Esophagus squamous epithelium (tissue), 5 donors: ENCODE measurements around the gene WDR77. TPM values are rescaled to one million over a fixed set of nuclear protein-coding genes. Genes with fewer than 3 reads are reported as not detected.

Source experiments
- DNase-seq: peaks from one replicate; lab custom pipeline; 2025; lab: John Stamatoyannopoulos, UW
- H3K27ac ChIP-seq, 4 donors: fragments of 200-600 bp; sonication (generic); one replicate each; pipeline ENCODE4 v1.5.1; 2016 to 2019; ENCODE audit warnings: mild to moderate bottlenecking in 1 of 4
- H3K27me3 ChIP-seq, 4 donors: fragments of 200-600 bp; sonication (generic); 1 replicate in 3 of 4; 2 replicates in 1 of 4; pipeline versions ENCODE4 v1.5.1 to v1.6.0; 2017 to 2021; ENCODE audit warnings: antibody characterized with exemption in 1 of 4
- H3K36me3 ChIP-seq, 3 donors: fragments of 200-600 bp; sonication (generic); one replicate each; pipeline ENCODE4 v1.5.1; 2016 to 2019
- H3K4me1 ChIP-seq, 3 donors: fragments of 200-600 bp; sonication (generic); one replicate each; pipeline ENCODE4 v1.5.1; 2017 to 2019
- H3K4me3 ChIP-seq, 4 donors: fragments of 200-600 bp; sonication (generic); 1 replicate in 3 of 4; 2 replicates in 1 of 4; pipeline ENCODE4 v1.5.1; 2016 to 2019; ENCODE audit warnings: mild to moderate bottlenecking in 2 of 4, moderate library complexity in 1 of 4
- H3K9me3 ChIP-seq, 3 donors: fragments of 200-600 bp; sonication (generic); one replicate each; pipeline ENCODE4 v1.5.1; 2016 to 2019
- CTCF ChIP-seq, 6 experiments: fragments of 450-650 bp in 4 of 6; fragments of 200-600 bp in 2 of 6; sonication (generic) in 2 of 6; IDR thresholded peaks; one replicate each; pipeline ENCODE4 v1.5.1; 2016 to 2019; ENCODE audit warnings: antibody characterized with exemption in 6 of 6, mild to moderate bottlenecking in 4 of 6, moderate library complexity in 4 of 6
- POLR2A ChIP-seq, 4 donors: fragments of 450-650 bp; IDR thresholded peaks; one replicate each; pipeline ENCODE4 v1.6.1; 2017; ENCODE audit warnings: antibody characterized with exemption in 4 of 4, mild to moderate bottlenecking in 4 of 4, moderate library complexity in 3 of 4
- WGBS, 2 donors: methylation state at CpG; one replicate each; pipeline ENCODE4 v1.1.5; 2018; 5-methylcytosine and 5-hydroxymethylcytosine counted together
- intact Hi-C: fragments of 100-400 bp; cut with DNase I; formaldehyde crosslinking; loops from one replicate; pipeline ENCODE4 v1.15.0; 2022
- total RNA-seq, 4 donors: library from RNA; depleted of rRNA; stranded (reverse); fragments of >200 nt; gene quantifications; one replicate each; pipeline ENCODE4 v1.1.0, GENCODE V29; 2016
- donor health status: DM: yes; HTN: yes; CAD: no.

The WDR77 gene
- total RNA-seq, 4 donors from 2014 or later: 28.7 to 44.3 (median 38.7) TPM

- H3K27me3 ChIP-seq: no peaks in the 10 kb centered on the region
- H3K4me3 ChIP-seq: peak overlapping the region in 1 of 4 donors; percentile 51
- H3K4me1 ChIP-seq: peaks cover 0 to 38% (median 5%) of the 10 kb centered on the region in 3 donors
- peaks cover 0 to 16% (median 0%) of the 10 kb centered on the region in 3 donors for H3K36me3 ChIP-seq
- no peaks in the 10 kb centered on the region for H3K9me3 ChIP-seq
- no peak for DNase-seq
- H3K27ac ChIP-seq: peak overlapping the region in 3 of 4 donors; percentile 24 to 50 (median 37)
- intact Hi-C loops: no loop called here
- TF ChIP-seq CTCF (IDR thresholded peaks at IDR 0.05): no peak
- no peak for TF ChIP-seq POLR2A (IDR thresholded peaks at IDR 0.05)
These were observed 27.2 kb upstream of the WDR77 start for GRCh38 chr1:111476214-111476613.

- no peak for TF ChIP-seq POLR2A (IDR thresholded peaks at IDR 0.05)
- no peak for TF ChIP-seq CTCF (IDR thresholded peaks at IDR 0.05)
- Histone ChIP-seq H3K27ac (peak overlapping the region in 3 of 4 donors; percentile 24 to 50 (median 37)), H3K36me3 (peaks cover 0 to 18% (median 0%) of the 10 kb centered on the region in 3 donors), H3K27me3 (no peaks in the 10 kb centered on the region), H3K4me3 (peak overlapping the region in 1 of 4 donors; percentile 51), H3K4me1 (peaks cover 0 to 40% (median 5%) of the 10 kb centered on the region in 3 donors), H3K9me3 (no peaks in the 10 kb centered on the region)
- no peak for DNase-seq
- 78 to 82% methylated on average over 4 to 5 of the region's 5 CpGs for WGBS, 2 donors
- intact Hi-C loops: no loop called here
These were observed 26.6 kb upstream of the WDR77 start for GRCh38 chr1:111475701-111476100.

- Histone ChIP-seq H3K9me3 (no peaks in the 10 kb centered on the region), H3K4me1 (peaks cover 0 to 40% (median 5%) of the 10 kb centered on the region in 3 donors), H3K27me3 (no peaks in the 10 kb centered on the region), H3K27ac (peak overlapping the region; percentile 5 to 79 (median 55)), H3K4me3 (peak overlapping the region in 3 of 4 donors; percentile 11 to 51 (median 14)), H3K36me3 (peaks cover 0 to 29% (median 0%) of the 10 kb centered on the region in 3 donors)
- no peak for DNase-seq
- TF ChIP-seq POLR2A (IDR thresholded peaks at IDR 0.05) (no peak), CTCF (IDR thresholded peaks at IDR 0.05) (no peak)
- WGBS, 2 donors: 60 to 79% methylated on average over 4 of the region's 4 CpGs
- intact Hi-C loops: no loop called here
These were observed 25.5 kb upstream of the WDR77 start for GRCh38 chr1:111474521-111474920.

- intact Hi-C loops: no loop called here
- TF ChIP-seq POLR2A (IDR thresholded peaks at IDR 0.05) (no peak), CTCF (IDR thresholded peaks at IDR 0.05) (no peak)
- Histone ChIP-seq H3K27me3 (no peaks in the 10 kb centered on the region), H3K27ac (peak overlapping the region; percentile 5 to 79 (median 55)), H3K4me1 (peaks cover 0 to 40% (median 5%) of the 10 kb centered on the region in 3 donors), H3K36me3 (peaks cover 0 to 33% (median 0%) of the 10 kb centered on the region in 3 donors), H3K4me3 (peak overlapping the region in 3 of 4 donors; percentile 11 to 51 (median 14)), H3K9me3 (no peaks in the 10 kb centered on the region)
- DNase-seq: no peak
- 52 to 59% methylated on average over 5 of the region's 5 CpGs for WGBS, 2 donors
These were observed 25.1 kb upstream of the WDR77 start for GRCh38 chr1:111474106-111474505.

- TF ChIP-seq POLR2A (IDR thresholded peaks at IDR 0.05): no peak
- TF ChIP-seq CTCF (IDR thresholded peaks at IDR 0.05): no peak
- Histone ChIP-seq H3K4me3 (no peak overlapping the region), H3K36me3 (peaks cover 0 to 56% (median 0%) of the 10 kb centered on the region in 3 donors), H3K27me3 (no peaks in the 10 kb centered on the region), H3K9me3 (no peaks in the 10 kb centered on the region), H3K4me1 (peaks cover 0 to 28% (median 2%) of the 10 kb centered on the region in 3 donors), H3K27ac (peak overlapping the region; percentile 36 to 75 (median 57))
- intact Hi-C loops: no loop called here
- 88 to 93% methylated on average over 3 of the region's 3 CpGs for WGBS, 2 donors
- DNase-seq: no peak
These were observed 22.5 kb upstream of the WDR77 start for GRCh38 chr1:111471538-111471937.
